HG03064 (cell line): ENCODE data around the gene ELF2.
"Not testable (repeated sequence)": the region's sequence is repeated elsewhere in the genome, so short reads cannot be mapped to it uniquely, and the experiment has no call there.

Source experiments
- ATAC-seq: cut with Tn5 transposase; IDR thresholded peaks from one replicate; pipeline ENCODE4 v1.9.1; 2021; ENCODE audit warnings: low read depth; ENCODE audit not compliant: unreplicated experiment

ELF2 gene

DNA sequence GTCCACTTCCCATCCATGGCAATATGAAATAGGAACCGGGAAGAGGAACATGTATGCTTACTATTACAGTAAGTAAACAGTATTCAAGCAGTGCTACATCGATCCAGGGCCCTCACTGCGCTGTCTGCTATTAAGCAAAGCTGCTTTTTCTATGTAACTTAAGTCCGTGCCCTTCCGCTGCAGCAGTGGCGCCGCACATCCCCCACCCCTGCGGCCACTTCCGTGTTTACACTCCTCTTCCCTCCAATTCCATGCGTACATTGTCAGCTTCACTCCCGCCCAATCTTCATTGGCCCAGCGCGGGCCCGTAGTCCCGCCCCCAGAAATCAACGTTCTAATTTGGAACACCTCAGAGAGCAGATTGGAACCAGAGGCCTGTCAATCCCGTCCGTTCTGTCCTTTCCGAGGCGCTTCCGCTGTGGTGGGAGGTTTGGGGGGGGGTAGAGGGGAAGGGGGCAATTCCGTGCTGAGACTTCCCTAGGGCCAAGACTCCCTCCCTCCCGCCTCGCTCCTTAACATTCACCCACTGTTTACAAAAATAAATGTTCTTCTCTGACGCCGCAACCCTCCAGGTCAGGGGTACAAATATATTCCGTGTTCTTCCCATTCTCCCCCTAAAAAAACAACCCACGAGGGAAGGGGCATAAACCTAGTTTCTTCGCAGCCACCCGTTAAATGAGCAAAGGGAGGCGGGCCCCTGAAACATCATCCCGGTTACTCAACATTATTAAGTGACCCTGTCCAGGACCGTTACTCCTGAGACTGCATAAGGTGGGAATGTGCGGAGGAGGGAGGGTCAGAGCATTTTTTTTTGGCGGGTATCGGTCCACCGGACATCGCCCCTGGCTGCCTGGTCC lies 94.0 kb downstream of the ELF2 start:
- peak; percentile 85 for ATAC-seq

DNA sequence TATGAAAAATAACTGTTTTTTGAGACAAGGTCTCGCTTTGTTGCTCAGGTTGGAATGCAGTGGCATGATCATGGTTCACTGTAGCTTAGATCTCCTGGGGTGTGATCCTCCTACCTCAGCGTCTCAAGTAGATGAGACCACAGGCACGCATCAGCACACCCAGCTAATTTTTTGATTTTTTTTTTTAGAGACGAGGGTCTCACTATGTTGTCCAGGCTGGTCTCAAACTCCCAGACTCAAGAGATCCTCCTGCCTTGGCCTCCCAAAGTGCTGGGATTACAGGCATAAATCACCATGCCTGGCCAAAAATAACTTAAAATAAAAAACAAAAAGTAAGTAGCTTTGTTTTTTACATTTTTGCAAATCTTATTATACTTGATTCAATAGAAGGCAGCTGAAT lies 98.1 kb downstream of the ELF2 start:
- ATAC-seq, result no peak

DNA sequence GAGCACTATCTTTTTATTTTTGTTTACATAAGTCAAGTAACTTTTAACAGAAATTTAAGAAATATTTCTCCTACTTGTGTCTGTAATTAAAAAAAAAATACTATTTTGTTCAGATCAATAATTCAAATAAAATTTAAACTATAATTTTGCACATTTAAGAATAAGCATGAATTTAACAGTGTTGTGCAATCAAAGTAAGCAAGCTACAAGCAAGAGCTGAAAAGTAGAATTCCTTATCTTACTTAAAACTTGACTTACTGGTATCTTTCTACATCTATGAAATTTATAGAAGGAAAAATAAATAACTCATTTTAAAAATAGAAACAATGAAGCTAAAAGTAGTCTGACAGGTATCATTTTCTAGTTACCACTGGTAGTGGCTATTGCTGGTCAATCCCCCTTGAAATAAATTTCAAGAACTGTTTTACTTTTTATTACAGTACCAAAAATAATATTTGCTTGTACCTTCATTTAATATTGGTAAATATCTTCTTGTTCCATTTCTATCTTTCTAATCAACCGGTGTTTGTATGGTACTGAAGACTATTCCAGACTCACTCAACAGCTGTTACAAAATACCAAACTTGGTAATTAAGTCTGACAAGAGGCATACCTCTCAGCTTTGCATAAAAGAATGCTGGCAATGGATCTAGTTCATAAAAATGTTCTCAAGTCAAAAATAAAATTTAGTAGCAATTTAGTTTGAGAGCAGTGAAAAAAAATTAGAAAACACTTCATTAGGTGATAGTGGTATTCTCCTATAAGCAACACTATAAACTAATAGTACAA lies 99.3 kb downstream of the ELF2 start:
- ATAC-seq, result no peak

DNA sequence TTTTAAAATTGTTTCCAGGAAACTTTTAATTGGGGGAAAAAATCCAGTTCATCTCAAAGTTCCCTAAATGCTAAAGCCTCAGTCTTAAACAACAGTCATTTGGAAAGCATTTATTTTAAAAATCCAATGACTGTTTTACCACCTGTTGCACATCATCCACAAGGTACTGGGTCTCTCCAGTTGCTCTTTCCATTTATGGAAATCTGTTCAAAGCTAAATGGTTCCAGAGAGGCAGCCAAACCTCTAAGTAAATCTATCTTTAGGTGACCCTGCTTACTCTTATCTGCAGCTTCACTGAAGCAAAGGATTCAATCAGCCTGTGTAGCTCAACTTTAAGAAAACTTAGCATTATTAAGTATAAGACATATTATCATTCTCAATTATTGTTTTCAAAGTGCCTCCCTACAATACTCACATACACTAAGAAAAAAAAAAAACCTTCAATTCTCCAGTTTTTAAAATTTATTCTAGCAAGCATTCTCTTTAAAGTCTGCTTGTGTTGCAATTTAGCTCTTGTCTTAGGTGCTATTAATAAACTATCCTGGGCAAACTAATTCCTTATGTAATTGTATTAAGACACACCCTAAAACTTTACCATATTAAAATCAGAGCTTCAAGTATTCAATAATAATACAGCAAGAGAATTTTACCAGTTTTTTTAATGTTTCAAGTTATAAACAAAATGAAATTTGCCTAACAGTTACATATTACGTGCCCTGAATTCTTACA lies 100.8 kb downstream of the ELF2 start:
- ATAC-seq, result no peak

DNA sequence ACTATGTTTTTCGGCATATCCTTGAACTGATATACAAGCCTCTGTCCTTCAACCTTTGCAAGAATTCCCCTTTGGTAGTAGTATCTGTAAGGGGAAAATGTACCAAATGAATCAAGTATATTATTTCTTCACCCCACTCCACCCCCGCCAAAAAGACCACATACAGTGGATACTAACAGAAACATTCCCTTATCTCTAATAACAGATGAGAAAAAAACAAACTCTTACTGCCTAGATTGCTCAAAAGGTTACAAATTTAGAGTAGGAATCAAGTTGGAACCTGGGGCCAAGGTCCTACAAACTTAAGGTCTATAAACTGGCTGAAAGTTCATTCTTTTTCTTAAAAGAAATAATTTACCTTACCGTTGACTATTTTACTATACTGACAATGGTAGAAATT lies 116.4 kb downstream of the ELF2 start:
- no peak for ATAC-seq

DNA sequence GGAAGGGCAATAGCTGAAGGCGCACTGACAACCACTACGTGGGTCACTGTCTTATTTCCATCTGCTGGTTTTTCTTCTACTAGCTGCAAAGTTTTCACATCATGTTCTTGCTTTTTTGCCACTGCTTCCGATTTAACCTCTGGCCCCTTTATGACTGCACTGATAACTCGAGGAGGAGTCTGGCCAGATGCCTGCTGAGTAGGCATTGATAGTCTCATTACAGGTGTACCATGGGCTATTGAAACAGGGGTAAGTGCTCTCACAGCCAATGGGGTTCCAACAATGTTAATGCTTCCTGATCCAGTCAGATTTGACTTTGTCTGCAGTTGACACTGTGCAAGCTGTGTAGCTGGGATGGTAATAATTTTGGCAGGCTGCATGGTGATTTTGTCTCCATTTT lies 118.0 kb downstream of the ELF2 start:
- ATAC-seq, result not testable (repeated sequence)

DNA sequence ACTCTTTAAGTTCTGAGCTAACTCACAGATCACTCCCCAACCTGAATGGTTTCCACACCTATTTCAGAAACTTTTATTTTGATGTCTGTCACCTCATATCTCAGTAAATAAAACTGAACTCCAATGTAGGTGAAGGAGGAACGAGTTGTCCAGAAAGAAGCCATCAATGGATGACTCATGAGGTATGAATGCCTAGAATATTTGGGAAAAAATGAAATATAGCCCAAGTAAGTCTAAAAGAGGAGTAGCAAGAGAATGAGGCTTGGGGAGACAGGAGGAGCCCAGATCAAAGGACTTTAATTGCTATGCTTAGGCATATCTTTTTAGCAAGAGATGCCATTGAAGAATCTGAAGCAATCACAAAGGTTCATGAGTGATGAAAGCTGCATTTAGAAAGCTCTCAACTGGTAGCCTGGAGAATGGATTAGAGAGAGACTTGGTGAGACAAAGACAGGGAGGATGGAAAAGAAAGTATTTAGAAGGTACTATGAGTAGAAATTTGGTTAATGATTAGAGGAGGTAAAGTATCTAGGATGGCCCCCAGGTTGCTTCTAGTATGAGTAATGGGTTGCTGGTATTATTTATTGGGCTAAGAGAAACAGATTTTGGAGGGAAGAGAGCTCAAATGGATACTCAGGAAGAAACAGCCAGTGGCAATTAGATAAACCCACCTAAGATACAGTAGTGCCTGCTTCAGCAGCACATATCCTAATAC lies 122.1 kb downstream of the ELF2 start:
- no peak for ATAC-seq

DNA sequence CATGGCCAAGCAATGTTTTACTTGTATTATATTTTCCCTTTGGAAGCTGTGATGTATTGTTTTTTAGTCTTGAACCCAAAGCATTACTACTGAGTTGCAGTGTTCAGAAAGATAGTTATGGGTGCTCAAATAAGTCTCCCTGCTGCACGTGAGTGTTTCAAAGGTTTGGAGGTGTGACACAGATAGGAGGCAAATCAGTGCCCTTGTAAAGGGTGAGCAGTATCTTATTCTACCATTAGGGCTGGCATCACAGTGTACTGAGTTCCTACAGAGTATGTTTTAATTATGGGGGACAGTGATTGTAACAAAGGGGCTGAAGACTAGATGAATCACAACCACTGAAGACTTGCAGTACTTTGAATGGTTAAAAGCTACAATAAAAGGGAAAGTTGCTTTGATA lies 123.1 kb downstream of the ELF2 start:
- ATAC-seq, result no peak

DNA sequence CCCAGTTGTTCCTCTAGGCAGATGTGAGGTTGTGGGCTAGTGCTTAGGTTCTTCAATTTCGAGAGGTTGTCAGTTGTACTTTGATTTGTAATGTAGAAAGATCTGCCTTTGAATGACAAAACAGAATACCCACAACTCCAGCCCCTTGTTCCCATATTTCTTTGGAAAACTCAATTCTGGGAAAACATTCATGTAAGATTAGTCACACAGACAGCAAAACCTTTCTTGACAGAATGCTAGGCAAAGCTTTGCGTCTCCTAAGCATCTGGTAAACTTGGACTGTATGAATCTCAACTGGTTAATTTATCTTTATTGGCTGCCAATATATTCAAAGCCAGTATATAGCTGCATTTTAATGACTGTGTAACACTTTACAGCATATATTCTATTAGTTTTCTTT lies 126.6 kb downstream of the ELF2 start:
- ATAC-seq, result no peak

DNA sequence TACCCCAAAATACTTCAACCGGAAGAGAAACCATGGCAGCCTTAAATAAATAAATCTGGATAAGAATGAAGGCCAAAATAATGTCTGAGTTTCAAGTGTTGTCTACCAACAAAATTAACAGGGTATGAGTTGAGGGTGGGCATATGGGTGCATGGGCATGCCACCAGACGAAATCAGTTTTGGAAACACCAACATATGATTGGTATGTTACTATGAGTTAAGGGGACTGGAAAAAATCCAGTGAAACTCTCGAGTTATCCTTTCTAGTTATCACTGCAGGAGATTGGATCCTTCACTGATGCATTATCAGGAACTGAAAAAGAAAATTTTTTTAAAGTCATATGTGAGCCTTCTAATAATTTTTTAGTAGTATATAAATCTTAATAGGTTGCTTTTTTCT lies 129.0 kb downstream of the ELF2 start:
- ATAC-seq, result no peak

DNA sequence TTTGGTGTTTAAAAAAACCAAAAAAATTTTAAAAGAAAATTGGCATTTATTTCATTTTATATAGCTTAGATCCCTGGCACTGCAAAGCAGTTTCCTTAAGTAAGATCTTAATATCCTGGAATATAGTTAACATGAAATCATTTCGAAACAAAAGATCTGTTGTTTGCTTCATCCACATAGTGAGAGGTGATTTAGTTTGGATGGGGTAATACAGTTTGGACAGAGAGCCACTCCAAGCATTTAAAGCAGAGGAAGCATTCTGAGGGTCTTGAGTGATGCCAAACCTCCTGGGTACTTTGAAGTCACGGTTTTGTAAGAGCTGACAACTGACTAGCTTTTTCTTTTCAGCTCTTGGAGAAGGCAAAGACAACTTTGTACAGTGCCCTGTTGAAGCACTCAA lies 132.7 kb downstream of the ELF2 start:
- no peak for ATAC-seq

DNA sequence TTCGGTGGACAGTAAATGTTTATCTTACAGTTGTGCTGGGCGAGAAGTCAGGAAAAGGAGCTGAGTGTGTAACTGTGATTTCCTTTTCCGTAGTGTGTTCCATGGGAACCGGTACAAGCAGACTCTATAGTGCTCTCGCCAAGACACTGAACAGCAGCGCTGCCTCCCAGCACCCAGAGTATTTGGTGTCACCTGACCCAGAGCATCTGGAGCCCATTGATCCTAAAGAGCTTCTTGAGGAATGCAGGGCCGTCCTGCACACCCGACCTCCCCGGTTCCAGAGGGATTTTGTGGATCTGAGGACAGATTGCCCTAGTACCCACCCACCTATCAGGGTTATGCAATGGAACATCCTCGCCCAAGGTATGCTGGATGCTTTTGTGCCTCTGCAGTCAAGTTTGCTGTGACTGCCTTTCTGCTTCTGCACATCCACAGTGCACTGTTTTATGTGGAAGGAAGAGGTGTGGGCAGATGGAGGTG lies 134.0 kb downstream of the ELF2 start:
- ATAC-seq, result no peak

DNA sequence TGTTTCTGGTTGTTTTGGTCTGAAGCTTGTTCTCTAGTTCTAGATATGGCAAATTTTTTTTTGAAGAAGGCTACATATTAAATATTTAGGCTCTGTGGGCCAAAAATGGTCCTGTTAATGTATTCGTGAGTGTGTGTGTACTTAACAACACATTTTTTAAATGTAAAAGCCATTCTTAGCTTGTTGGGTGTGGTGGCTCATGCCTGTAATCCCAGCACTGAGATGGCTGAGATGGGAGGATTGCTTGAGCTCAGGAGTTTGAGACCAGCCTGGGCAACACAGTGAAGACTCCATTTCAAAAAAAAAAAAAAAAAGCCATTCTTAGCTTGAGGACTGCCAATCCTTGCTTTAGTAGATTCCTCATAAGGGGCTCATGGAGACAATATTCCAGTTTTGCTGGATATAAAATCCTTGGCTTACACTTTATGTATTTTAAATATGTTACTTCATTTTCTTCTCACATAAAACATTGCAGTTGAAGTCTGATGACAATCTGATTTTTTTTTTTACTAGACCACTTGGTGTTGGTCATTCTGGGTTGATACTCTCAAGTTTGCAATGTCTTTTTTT lies 138.1 kb downstream of the ELF2 start:
- ATAC-seq, result no peak

DNA sequence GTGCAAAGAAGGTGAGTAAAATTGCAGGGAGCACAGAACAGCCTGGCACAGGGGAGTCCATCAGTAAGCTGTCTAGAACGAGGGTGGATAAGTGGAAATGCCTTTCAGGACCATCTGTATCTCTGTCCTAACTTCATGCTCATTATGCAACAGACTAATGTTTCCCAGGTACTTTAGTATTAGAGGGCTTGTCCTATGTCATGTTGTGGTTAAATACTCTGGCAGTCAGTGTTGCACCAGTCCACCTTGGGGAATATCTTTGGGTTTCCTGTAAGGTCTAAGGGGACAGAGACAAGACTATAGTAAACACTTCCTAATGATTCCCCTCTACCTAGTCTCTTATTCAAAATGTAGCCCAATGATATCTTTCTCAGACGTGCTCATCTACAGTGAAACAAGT lies 140.1 kb downstream of the ELF2 start:
- ATAC-seq, result no peak

DNA sequence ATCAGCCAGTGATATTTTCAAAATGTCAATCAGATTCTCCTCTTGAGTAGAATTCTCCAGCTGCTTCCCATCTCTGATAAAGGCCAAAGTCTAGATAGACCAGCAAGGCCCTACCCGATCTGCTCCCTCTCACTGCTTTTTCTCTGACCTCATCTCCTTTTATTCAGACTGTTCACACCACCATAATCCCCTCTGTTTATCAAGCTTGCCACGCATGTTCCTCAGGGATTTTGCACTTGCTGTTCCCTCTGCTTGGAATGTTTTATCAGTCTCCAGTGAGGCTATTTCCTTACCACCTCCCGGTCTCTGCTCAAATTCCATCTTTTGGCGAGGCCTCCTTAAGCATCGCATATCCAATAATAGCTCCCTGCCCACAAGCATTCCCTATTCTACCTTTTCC lies 141.4 kb downstream of the ELF2 start:
- no peak for ATAC-seq

DNA sequence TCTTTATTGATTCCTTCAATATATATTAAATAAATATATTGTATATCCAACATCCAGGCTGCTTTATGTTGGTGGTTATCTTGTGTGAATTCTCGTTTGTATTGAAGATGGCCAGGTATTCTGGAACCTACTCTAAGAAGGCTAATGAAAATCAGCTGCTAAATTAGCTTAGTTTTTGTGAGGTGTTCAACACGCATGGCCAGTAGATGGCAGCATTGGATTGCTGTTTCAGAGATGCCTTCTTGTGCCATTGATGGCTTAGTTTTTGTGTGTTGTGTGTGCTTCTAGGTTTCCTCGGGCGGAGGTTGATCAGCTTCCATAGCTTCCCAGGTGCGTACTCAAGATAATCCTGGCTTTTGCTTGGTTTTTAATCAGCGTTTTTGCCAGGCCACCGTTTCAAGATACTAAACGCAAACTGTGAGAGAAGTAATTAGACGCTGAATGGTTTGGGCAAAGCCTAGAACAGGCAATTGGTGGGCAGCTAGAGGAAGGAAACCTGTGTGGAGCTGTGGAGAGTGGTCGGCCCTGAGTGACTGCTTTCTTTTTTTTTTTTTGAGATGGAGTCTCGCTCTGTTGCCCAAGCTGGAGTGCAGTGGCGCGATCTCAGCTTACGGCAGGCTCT lies 146.3 kb downstream of the ELF2 start:
- no peak for ATAC-seq

DNA sequence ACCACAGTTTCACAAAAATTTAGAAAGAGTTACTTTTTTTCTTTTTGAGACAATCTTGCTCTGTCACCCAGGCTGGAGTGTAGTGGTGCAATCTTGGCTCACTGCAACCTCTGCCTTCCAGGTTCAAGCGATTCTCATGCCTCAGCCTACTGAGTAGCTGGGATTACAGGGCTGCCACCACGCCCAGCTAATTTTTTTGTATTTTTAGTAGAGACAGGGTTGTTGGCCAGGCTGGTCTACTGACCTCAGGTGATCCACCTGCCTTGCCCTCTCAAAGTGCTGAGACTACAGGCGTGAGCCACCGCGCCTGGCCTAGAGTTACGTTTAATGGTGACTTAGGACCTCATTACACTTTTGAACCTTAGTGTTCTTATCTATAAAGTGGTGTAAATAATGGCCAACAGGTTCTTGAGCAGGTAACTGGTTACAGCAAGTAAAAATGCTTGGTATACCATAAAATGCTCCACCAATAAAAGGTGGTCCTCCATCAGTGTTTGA lies 147.1 kb downstream of the ELF2 start:
- ATAC-seq, result not testable (repeated sequence)

DNA sequence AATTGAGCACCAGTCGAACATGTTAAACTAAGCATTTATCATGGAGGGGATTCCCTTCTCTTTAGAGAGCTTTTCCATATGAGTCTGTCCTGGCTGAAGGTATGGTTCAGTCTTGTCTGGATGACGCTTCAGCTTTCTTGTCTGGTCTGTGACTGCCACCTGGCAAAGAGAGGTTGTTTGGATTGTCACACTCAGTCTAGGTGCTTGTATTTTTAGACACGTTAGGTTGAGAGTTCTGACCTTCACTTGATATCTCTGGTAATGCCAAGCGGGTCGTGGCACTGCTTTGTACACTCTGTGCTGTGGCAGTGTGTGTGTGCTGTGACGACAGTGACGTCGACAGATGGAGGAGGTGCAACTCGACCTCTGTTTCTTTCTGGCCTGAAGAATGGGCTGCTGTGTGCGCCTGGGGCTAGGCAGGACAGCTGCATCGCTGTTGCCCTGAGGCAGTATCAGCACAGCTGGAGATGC lies 148.8 kb downstream of the ELF2 start:
- no peak for ATAC-seq

DNA sequence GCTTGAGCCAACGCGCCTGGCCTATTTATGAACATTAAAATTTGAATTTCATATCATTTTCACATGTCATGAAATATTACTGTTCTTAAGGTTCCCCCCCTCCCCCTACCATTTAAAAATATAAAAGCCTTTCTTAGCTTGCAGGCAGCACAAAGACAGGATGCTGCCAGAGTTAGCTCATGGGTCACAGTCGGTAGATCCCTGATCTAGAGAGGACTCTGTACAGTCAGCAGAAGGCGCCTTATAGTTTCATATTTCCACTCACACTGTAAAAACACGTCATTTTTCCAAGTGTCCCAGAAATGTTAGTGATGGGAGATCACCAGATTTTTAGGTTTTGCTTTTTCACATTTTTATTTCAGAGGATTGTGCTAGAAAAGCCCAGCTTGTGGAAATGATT lies 149.2 kb downstream of the ELF2 start:
- no peak for ATAC-seq
